Left forelimb (tissue), 1 donor: Measurements from ENCODE around the gene PEX11A.
A peak's percentile ranks its signal among the peaks of the same experiment; 100 is the strongest.

ENCODE experiments used
- DNase-seq: peaks from one replicate; pipeline ENCODE4 v3.0.0-alpha.2; 2018; ENCODE audit warnings: low spot score

Gene PEX11A

DNA sequence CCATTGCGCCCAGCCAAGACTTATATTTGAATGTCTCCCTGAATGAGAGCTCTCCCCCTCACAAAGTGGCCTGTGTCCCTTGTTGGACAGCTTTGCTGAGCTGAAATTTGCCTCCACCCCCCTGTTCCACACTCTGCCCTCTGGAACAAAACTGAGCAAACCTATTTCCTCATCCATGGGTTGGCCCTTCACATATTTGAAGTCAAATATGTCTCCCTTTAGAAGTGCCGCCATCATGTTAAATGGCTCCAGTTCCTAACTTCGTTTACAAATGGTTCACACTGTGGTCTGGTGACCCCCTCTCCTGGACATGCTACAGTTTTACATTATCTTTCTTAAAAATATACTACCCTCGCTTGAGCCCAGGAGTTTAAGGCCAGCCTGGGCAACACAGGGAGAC lies 16.0 kb downstream of the PEX11A start:
- no peak for DNase-seq

DNA sequence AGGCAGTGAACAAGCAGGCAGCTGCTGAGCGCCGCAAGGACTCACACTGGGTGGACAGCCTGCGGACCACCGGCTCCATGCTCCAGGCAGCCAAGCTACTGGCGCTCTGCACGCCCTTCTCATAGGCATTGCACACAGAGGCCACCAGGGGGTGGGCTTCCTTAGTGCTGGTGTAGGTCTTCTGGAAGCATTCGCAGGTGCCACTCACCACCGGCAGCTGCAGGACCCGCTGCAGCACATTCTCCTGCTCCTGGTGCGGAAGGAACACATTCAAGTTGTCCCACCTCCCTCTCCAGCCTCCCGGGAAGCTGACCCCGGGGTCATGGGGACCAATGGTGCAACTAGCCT lies 17.4 kb downstream of the PEX11A start:
- no peak for DNase-seq

DNA sequence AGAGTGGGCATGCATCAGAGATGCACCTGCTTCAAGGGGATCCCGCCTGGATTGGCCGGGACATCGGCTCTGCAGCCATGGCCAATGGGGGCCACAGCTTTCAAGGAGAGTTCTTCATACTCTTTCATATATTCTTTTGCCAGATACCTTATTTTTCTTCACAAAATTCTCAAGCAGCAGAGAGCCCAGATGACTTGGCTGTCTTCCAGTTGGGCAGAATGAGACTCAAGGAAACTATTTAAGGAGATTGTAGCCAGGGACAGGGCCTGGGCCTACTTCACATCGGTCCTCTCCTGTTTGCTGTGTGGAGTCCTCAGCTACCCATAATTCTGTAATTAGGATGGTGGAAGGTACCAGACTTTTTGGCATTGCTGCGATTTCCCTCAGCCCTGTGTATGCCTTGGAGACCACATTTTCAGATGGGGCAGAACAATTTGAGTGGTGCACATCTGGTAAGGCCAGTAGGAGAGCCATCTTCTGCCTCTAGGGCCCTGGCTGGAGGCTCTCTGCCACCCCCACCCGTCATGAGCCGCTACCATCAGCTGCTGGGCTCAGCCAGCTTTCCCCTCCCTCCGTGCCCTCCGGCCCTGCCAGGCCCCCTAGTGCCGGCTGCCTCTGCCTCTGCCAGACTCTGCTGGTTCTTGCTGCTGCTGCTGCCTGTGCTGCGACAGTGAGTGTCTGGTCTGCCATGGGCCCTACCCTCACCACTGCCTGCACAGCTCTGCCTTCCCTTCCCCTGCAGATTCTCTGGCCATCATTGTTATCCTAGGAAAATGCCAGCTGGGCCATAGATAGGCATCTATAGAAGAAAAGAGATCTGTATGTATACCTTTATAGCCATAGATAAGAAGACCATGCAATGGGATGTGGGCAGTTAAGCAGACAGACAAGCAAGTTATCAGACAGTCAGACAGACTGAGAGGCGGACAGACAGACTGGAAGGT lies 18.1 kb downstream of the PEX11A start:
- DNase-seq: no peak

DNA sequence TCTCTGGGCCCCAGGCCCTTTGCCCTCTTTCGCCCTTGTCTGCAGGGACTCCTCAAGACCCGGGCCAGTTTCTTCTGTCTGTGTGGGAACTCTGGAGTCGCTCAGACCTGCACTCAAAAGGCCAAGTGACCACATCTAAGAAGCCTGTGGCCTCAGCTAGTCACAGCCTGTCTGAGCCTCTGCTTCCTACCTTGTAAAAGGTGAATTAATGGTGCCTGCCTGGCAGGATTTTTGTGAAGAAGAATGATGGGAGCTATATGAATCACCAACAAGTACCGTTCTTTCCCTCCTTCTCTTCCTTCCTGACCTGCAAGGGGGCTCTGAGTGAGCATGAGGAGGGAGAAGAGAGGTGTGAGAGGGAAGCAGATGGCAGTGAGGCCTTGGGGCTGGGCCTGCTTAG lies 18.9 kb downstream of the PEX11A start:
- no peak for DNase-seq

DNA sequence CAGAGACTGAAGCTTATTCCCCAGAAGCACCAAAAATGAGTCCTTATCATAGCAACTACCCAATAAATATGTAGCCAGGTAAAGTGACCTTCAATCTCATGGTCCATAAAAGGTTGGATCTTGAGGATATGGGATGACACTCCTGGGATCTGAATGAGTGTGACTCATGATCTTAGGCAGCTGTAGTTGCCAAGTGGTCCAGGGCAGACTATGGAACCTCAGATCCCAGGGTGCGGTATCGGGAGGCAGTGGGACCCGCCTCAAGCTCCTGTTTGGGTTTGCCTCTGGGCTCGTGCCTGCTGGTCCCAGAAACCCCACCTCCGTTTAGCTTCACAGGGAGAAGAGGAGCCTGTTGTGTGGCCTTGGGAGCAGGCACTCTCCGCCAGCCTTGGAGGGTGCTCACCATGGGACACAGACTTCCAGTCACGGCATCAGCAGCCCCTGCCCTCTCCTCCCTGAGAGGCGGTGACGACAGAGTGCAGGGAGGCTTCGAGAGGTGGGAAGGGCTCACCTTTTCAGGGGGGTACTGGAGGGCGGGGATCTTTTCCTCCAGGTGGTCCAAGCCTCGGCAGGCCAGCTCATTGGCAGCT lies 19.5 kb downstream of the PEX11A start:
- no peak for DNase-seq

DNA sequence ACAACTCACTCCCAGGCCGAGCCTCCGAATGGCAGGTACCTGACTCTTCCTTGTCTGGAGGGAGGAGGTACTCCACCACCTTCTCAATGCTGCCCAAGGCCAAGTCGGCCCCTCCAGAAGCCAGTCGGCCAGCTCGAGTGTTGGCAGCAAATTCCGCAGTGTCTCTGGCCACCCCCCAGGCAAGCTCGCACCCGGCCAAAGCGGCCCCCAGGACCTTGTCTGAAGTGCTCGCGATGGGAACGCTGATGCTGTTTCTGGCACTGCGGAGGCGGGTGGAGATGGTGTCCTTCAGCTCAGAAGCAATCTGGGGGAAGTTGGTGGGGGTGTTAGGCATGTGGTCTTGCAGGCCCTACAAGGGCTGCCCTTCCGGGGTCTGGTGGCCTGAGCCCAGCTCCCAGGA lies 20.6 kb downstream of the PEX11A start:
- no peak for DNase-seq

DNA sequence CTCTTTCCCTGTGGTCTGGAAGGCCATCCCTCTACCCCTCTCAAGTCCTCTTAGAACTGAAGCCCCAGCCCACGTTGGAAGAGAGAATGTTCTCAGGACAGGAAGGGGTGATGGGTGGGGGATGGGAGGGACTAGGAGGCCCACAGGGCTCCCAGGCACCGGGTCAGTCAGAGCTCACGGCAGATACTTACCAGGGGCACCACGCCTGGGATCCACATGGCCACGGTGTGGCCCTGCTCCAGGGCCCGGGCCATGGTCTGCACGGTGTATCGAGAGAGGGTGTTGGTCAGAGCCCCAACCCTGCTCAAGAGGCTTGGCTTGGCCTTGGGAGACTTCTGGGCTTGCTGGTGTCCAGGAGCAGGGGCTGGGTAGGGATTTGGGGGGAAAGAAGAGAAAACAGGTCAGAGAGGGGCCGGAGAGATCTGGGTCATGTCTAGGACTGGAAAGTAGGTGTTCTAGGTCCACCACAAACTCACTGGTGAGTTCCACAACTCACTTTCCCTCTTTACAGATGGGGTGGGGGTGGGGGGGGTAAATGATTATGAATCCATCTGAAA lies 21.2 kb downstream of the PEX11A start:
- DNase-seq: no peak

DNA sequence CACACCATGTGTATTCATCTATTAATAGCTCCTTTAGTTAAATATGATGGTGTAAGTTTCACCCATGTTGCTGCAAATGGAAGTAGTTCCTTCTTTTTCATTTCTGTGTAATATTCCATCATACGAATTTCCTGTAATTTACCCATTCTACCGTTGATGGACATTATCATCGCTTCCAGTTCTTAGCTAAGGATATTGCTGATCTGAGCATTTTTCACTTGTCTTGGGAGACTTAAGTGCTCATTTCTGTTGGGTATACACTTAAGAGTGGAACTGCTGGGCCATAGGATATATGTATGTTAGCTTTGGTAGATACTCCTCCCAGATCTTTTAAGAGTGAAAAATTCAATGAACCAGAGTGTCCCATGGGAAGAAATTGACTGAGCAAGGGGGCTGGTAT lies 22.4 kb downstream of the PEX11A start:
- DNase-seq: no peak

DNA sequence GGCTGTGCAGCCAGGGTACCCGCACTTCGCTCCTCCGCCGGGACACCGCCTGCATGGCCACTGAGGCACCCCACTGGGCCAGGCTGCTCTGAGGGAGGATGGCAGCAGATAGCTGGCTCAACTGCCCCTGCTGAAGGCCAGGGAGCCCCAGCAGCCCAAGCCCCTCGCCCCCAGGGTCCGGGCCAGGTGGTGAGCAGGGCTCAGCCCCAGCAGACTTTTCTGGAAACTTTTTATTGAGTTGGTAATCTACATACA lies 22.9 kb downstream of the PEX11A start:
- DNase-seq: no peak

DNA sequence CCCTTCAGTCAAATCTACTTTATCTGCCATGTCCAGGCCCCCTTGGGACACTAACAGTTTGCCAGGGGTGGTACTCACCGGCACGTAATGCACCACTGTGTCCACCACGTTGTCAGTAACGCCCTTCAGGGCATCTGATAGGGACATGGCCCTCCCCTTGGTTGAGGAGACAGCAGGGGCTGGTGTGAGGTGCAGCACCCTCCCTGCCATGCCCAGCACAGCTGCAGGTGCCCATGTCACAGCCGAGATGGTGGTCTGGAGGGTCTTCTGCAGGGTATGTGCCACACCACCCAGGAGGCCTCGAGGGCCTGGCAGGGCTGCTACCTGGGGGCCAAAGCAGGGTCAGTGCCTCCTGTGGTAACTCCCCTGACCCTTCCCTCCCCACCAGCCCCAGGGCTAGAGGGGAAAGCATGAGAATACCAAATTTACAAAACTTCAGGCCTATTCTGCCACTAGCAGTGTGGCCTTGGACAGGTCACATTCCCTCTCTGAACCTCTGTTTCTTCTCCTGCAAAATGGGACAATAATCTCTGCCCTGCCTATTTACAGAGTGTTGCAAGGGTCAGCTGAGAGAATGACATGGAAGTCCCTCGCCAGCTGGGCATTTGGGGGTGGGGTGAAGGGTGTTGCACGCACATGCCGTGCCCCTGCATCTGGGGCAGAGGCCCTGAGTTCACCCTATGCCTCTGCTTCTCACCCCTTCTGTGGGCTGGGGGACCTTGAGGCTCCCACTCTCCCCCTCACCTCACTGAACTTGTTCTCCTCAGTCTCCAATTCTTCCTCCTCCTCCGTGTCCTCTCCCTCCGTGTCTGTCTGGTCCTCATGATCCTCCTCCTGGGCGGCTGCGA lies 23.5 kb downstream of the PEX11A start:
- no peak for DNase-seq

DNA sequence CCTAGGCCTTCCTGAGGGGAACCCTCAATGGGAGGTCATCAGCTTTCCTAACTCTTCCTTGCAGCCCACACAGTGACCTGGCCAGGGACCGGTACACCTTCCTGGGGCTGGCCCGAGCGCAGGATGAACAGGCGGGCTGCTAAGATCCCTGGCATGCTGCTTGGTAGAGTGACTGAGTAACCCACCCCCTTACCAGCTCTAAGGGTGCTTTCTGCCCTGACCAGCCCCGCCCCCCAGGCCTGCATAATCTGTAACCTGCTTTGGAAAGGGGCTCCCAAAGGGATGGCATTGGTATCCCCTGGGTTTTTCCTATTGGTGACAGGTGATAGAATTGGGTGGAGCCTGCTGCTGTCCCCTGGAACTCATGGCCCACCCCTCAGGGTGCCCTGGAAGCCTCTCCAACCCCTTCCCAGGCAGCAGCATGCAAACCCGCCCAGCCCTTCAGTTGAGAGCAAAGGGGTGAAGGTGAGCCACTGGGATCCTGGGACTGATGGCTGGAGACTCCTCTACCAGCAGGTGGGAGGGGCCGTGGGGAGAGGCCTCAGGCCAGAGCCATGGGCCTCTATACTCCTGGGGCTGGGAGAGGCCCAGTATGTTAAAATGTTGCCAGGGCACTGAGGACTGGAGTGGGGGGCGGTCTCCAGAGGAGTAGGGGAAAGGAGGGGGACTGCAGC lies 24.2 kb downstream of the PEX11A start:
- no peak for DNase-seq

DNA sequence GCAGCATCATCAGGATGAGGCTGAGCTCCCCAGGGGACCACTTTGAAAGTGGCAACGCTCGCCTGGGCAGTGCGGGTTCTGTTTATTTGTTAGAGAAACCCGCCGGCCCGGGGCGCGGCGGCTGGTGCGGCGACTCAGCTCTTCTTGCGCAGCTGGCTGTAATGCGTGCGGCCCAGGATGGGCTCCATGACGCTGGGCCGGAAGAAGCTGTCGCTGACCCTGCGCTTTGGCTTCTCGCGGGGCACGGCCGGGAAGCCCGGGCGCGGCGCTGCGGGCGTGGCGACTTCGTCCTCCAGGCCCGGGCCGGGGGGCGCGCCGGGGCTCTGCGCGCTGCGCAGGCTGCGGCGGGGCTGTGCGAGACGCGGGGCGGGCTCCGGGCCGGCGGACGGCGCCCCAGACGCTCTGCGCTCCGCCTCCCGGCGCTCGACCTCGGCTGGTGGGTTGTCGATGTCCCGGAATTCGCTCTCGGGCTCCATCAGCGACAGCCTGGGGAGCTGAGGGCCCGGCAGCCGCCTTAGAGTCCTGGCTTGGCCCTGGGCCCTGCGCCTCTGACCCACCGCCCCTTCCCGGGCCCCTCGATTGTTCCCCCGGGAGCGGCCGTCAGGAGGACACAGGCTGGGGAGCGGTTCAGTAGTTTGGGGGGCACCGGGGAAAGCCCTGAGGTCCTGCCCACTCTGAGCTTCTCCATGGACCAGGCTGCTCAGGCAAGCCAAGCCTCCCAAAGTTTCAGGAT lies 24.9 kb downstream of the PEX11A start:
- DNase-seq: peak; percentile 84

DNA sequence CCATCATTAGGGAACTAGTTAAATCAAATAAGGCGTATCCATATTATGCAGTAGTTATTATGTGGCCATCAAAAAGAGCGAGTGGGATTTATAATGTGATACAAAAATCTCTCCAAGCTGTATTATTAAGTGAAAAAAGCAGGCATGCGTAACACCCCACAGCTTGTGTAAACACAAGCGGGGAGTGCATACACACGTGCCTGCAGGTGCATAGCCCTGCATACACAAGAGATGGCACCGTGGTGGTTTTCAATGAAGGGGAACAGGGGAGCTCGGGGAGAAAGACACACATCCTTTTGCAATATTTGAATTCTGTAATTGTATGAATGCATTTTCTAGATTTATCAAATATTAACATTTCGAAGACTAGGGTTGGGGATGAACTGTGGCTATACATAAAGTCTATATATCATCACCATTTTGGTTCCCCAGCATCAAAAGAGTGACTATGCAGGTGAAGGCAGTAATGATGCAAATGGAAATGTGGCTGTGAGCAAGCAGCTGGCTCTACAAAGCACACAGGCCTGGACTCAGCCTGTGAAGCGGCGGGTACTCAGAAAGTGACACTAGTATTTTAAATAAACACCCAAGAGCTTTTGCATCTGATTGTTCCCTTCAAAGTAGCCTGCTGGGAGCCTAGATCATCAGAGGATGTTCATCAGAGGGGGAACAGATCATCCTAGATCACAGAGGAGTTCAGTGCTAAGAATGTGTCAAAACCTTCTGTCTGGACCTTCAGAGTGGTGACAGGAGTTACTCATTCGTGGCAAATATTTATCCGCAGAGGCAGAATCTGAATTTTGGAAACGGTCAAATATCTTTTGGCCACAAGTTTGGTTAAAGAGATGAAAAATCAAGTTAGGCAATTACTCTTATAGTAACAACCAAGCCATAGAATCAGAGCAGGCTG lies 25.9 kb downstream of the PEX11A start:
- no peak for DNase-seq

DNA sequence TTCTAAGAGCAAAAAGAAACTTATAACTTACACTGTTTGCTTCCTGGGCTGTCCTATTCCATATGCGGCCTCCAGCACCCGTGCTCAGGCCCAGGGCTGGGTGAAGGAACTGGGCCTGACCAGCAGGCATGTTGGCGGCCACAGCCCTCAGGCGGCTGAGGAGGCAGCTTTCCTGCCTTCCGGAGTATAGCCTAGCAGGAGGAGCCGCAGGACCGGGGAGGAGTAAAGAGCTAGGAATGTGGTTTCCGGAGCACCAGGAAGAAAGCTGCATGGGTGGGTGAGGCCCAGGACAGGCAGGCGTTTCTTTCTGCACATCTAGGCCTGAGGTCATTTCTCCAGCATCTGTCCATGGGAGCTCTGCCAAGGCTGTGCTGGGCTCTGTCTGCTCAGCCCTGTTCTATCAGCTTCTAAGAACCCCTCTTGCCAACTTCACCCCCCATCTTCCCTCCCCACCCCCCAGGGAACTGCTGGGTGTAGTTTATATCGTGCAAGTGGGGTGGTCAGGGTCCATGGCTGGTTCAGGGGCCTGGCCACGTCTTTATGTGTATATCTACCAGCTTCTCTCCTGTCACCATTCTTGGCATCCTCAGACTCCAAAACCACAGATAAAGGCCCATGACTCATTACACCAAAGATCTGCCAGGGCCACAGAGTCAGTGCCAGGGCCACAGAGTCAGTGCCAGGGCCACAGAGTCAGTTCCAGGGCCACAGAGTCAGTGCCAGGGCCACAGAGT lies 27.5 kb downstream of the PEX11A start:
- peak; percentile 74 for DNase-seq

DNA sequence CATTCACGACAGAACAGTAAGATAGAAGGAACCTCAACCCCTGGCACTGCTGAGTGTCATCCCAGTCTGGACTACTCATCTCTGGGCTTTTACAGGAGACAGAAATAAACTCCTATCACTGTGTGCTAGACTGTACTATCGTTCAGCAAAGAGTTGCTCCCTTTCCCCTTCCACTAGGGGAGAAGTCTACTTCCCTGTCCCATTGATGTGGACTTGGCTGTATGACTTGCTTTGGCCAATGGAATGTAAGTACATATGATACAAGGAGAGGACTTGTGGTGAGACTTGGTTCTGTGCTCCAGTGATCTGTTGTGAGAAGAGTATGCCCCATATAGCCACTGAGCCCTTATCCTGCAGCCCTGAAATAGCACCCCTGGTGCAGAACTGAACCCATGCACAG lies 30.0 kb downstream of the PEX11A start:
- no peak for DNase-seq

DNA sequence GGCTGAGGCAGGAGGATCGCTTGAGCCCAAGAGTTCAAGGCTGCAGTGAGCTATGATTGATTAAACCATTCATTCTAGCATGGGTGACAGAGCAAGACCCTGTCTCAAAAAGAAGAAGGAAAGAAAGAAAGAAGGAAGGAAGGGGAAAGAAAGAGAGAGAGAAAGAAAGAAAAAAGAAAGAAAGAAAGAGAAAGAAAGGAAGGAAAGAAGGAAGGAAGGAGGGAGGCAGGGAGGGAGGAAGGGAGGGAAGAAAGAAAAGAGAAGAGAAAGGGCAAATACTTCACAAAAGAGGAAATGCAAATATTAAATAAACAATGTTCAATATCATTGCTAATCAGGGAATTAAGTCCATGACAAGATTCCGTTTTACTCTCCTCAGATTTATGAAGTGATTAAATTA lies 31.3 kb downstream of the PEX11A start:
- no peak for DNase-seq

DNA sequence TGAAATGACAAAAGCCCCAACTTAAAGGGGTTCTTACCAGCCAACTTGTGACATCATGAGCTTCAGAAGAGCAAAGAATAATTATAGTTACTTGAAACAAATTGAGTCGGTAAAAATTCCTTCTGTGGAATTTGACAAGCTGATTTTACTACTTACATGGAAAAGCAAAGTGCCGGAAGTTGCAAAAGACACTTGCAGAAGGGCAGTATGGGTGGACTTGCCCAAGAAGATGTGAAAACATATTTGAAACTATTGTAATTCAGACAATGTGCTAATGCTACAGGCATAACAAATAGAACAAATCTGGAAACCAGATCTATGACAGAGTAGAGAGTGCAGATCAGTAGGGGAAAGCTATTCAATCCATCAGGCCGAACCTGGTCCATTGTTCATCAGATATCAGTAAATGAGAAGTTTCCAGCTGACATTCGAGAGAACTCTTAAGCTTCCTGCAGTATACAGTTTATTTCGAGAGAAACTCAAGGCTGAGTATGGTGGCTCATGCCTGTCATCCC lies 32.8 kb downstream of the PEX11A start:
- DNase-seq: no peak

DNA sequence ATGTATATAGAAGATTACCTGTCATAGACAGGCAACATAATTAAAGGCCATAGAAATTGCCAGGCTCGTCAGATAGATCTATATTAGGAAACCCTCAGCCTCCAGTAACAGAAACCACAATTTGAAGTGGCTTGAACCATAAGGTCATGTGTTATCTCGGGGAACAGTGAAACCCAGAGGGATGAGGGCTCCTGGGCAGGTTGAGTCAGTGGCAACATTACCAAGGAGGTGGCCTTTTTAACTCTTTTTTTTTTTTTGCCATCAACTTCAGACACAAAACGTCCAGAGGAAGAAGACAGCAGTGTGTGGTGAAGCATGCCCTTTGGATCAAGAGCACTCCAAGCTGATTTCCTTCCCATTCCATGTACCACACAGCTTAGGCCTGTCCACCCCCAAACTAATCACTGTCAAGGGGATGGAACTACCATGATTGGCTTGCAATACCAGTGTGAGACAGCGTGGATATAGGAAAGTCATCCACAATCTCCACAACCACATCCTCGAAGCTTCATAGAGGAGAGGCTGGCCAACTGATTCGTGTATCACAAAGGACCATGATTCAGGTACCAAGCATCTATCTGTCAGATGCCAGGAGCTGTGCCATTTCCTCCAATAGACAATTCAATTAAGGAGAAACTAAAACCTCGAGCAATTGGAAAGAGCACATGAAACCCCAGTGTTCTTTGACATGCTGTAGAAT lies 34.3 kb downstream of the PEX11A start:
- DNase-seq: no peak
